ENCODE measurements around the gene FGF2.

FGF2 gene

GRCh38 chr4:122884499-122884898 lies 57.9 kb downstream of the FGF2 start:
- in situ Hi-C loops (cut with MboI; ENCODE audit: low sequenced_read_pairs) = no loop called here

- in situ Hi-C loops (cut with MboI; ENCODE audit: low sequenced_read_pairs) = no loop called here
Observed at GRCh38 chr4:122889726-122890125, 63.1 kb downstream of the FGF2 start.

- in situ Hi-C loops (cut with MboI; ENCODE audit: low sequenced_read_pairs) = no loop called here
Observed at GRCh38 chr4:122890147-122890795, 63.6 kb downstream of the FGF2 start.

GRCh38 chr4:122894827-122895226 lies 68.2 kb downstream of the FGF2 start:
- in situ Hi-C loops (cut with MboI; ENCODE audit: low sequenced_read_pairs) = no loop called here

- in situ Hi-C loops (cut with MboI; ENCODE audit: low sequenced_read_pairs) = no loop called here
Observed at GRCh38 chr4:122895336-122895995, 68.8 kb downstream of the FGF2 start.

GRCh38 chr4:122896270-122896669 lies 69.6 kb downstream of the FGF2 start:
- in situ Hi-C loops (cut with MboI; ENCODE audit: low sequenced_read_pairs) = no loop called here

- in situ Hi-C loops (cut with MboI; ENCODE audit: low sequenced_read_pairs) = no loop called here
Observed at GRCh38 chr4:122898370-122899150, 71.9 kb downstream of the FGF2 start.

- in situ Hi-C loops (cut with MboI; ENCODE audit: low sequenced_read_pairs) = no loop called here
Observed at GRCh38 chr4:122899682-122900081, 73.1 kb downstream of the FGF2 start.

- in situ Hi-C loops (cut with MboI; ENCODE audit: low sequenced_read_pairs) = no loop called here
Observed at GRCh38 chr4:122900314-122900713, 73.7 kb downstream of the FGF2 start.

GRCh38 chr4:122901247-122902010 lies 74.8 kb downstream of the FGF2 start:
- in situ Hi-C loops (cut with MboI; ENCODE audit: low sequenced_read_pairs) = no loop called here

GRCh38 chr4:122903766-122904288 lies 77.2 kb downstream of the FGF2 start:
- in situ Hi-C loops (cut with MboI; ENCODE audit: low sequenced_read_pairs) = no loop called here

GRCh38 chr4:122906859-122907305 lies 80.3 kb downstream of the FGF2 start:
- in situ Hi-C loops (cut with MboI; ENCODE audit: low sequenced_read_pairs) = no loop called here

- in situ Hi-C loops (cut with MboI; ENCODE audit: low sequenced_read_pairs) = no loop called here
Observed at GRCh38 chr4:122908223-122908622, 81.6 kb downstream of the FGF2 start.

GRCh38 chr4:122909683-122910082 lies 83.1 kb downstream of the FGF2 start:
- in situ Hi-C loops (cut with MboI; ENCODE audit: low sequenced_read_pairs) = no loop called here

- in situ Hi-C loops (cut with MboI; ENCODE audit: low sequenced_read_pairs) = no loop called here
Observed at GRCh38 chr4:122911588-122911987, 85.0 kb downstream of the FGF2 start.

GRCh38 chr4:122912810-122913575 lies 86.4 kb downstream of the FGF2 start:
- in situ Hi-C loops (cut with MboI; ENCODE audit: low sequenced_read_pairs) = no loop called here

- in situ Hi-C loops (cut with MboI; ENCODE audit: low sequenced_read_pairs) = no loop called here
Observed at GRCh38 chr4:122914292-122914904, 87.8 kb downstream of the FGF2 start.

- in situ Hi-C loops (cut with MboI; ENCODE audit: low sequenced_read_pairs) = no loop called here
Observed at GRCh38 chr4:122914938-122915337, 88.3 kb downstream of the FGF2 start.

GRCh38 chr4:122917731-122918130 lies 91.1 kb downstream of the FGF2 start:
- in situ Hi-C loops (cut with MboI; ENCODE audit: low sequenced_read_pairs) = no loop called here

- in situ Hi-C loops (cut with MboI; ENCODE audit: low sequenced_read_pairs) = no loop called here
Observed at GRCh38 chr4:122920473-122920872, 93.8 kb downstream of the FGF2 start.
